Left lung (tissue), 10 donors: ENCODE measurements around the gene SNX17. TPM values are rescaled to one million over a fixed set of nuclear protein-coding genes. Genes with fewer than 3 reads are reported as not detected.
A peak's percentile ranks its signal among the peaks of the same experiment; 100 is the strongest.

Experiments used
- ATAC-seq: fragments of 200-7000 bp; cut with Tn5 transposase; one replicate; pipeline ENCODE4 v1.9.1; 2020; ENCODE audit warnings: moderate library complexity
- DNase-seq, 4 donors: peaks; one replicate each; pipeline ENCODE4 v3.0.0-alpha.2; 2013 to 2020
- H3K27ac ChIP-seq, 2 donors: fragments of 200-600 bp; sonication (generic) in 1 of 2; one replicate each; pipeline versions ENCODE4 v1.5.0 to v1.8.0; 2020 to 2021
- H3K27me3 ChIP-seq, 2 donors: fragments of 200-600 bp; sonication (generic) in 1 of 2; one replicate each; pipeline versions ENCODE4 v1.5.0 to v1.8.0; 2020 to 2021
- H3K36me3 ChIP-seq, 2 donors: fragments of 200-600 bp; sonication (generic) in 1 of 2; one replicate each; pipeline versions ENCODE4 v1.5.0 to v1.8.0; 2020 to 2021
- H3K4me1 ChIP-seq, 2 donors: fragments of 200-600 bp; one replicate each; pipeline ENCODE4 v1.8.0; 2021
- H3K4me3 ChIP-seq, 2 donors: fragments of 200-600 bp; sonication (generic) in 1 of 2; one replicate each; pipeline versions ENCODE4 v1.5.0 to v1.8.0; 2020 to 2021; ENCODE audit warnings: mild to moderate bottlenecking in 1 of 2
- H3K9me3 ChIP-seq, 2 donors: fragments of 200-600 bp; sonication (generic) in 1 of 2; one replicate each; pipeline versions ENCODE4 v1.5.0 to v1.8.0; 2020 to 2021
- CTCF ChIP-seq, 2 donors: fragments of 200-600 bp; sonication (generic) in 1 of 2; IDR thresholded peaks; one replicate each; pipeline versions ENCODE4 v1.5.0 to v1.8.0; 2021; ENCODE audit warnings: antibody characterized with exemption in 2 of 2
- intact Hi-C, 2 donors: fragments of 100-400 bp; cut with DNase I; formaldehyde crosslinking; loops; one replicate each; pipeline versions ENCODE4 v1.11.2 to v1.14.2; 2022
- polyA plus RNA-seq, 6 donors: library from polyadenylated mRNA; unstranded; fragments of 120-200 nt; gene quantifications; one replicate each; pipeline ENCODE4 v1.2.1, GENCODE V29; 2013; ENCODE audit not compliant: insufficient read length in 6 of 6
- total RNA-seq, 2 donors: library from RNA; stranded (reverse); fragmentation: NEBNext Ultra II Directional; extraction: Animal tissue kit (Norgen Biotek cat#: 25700); gene quantifications; one replicate each; pipeline ENCODE4 v1.2.1, GENCODE V29; 2021
- donor health status: DM: no; HTN: yes; CAD: no.
- donor health status: DM: no; HTN: no; CAD: no.

The SNX17 gene
- total and polyA plus RNA-seq, 8 donors = 91.0 to 121 (median 102) TPM

GRCh38 chr2:27381577-27382181, 11.3 kb downstream of the SNX17 start:
- DNase-seq (no peak), ATAC-seq (no peak)
- intact Hi-C loops = no loop called here
- Histone ChIP-seq H3K9me3 (no peaks in the 10 kb centered on the region), H3K4me3 (no peak overlapping the region), H3K27me3 (no peaks in the 10 kb centered on the region), H3K4me1 (peaks cover 7 to 28% of the 10 kb centered on the region in 2 donors), H3K27ac (peak overlapping the region in 1 of 2 donors; percentile 89), H3K36me3 (peaks cover 3 to 78% of the 10 kb centered on the region in 2 donors)
- no peak for TF ChIP-seq CTCF (IDR thresholded peaks at IDR 0.05)

GRCh38 chr2:27390822-27391679, 20.6 kb downstream of the SNX17 start:
- H3K27ac ChIP-seq = no peak overlapping the region
- no peak overlapping the region for H3K4me3 ChIP-seq
- no peaks in the 10 kb centered on the region for H3K27me3 ChIP-seq
- H3K9me3 ChIP-seq = no peaks in the 10 kb centered on the region
- TF ChIP-seq CTCF (IDR thresholded peaks at IDR 0.05) = no peak
- no peaks in the 10 kb centered on the region for H3K4me1 ChIP-seq
- no peak for DNase-seq
- ATAC-seq = no peak
- H3K36me3 ChIP-seq = peaks cover 0 to 26% of the 10 kb centered on the region in 2 donors
- intact Hi-C loops = no loop called here

- Histone ChIP-seq H3K4me1 (no peaks in the 10 kb centered on the region), H3K27ac (no peak overlapping the region), H3K27me3 (no peaks in the 10 kb centered on the region), H3K9me3 (no peaks in the 10 kb centered on the region), H3K36me3 (peaks cover 0 to 17% of the 10 kb centered on the region in 2 donors), H3K4me3 (no peak overlapping the region)
- no peak for TF ChIP-seq CTCF (IDR thresholded peaks at IDR 0.05)
- ATAC-seq (no peak), DNase-seq (peak in 1 of 4 donors; percentile 70)
- intact Hi-C loops = no loop called here
Observed at GRCh38 chr2:27393225-27393624, 22.8 kb downstream of the SNX17 start.

GRCh38 chr2:27398962-27399361, 28.5 kb downstream of the SNX17 start:
- ATAC-seq (no peak), DNase-seq (no peak)
- no peak overlapping the region for H3K27ac ChIP-seq
- no peaks in the 10 kb centered on the region for H3K9me3 ChIP-seq
- no peak for TF ChIP-seq CTCF (IDR thresholded peaks at IDR 0.05)
- H3K36me3 ChIP-seq = no peaks in the 10 kb centered on the region
- H3K4me3 ChIP-seq = no peak overlapping the region
- intact Hi-C loops = no loop called here
- H3K27me3 ChIP-seq = no peaks in the 10 kb centered on the region
- H3K4me1 ChIP-seq = no peaks in the 10 kb centered on the region

GRCh38 chr2:27400348-27401135, 30.1 kb downstream of the SNX17 start:
- no peak for TF ChIP-seq CTCF (IDR thresholded peaks at IDR 0.05)
- Histone ChIP-seq H3K9me3 (no peaks in the 10 kb centered on the region), H3K27ac (no peak overlapping the region), H3K4me1 (no peaks in the 10 kb centered on the region), H3K27me3 (no peaks in the 10 kb centered on the region), H3K4me3 (no peak overlapping the region), H3K36me3 (peaks cover 0 to 6% of the 10 kb centered on the region in 2 donors)
- ATAC-seq = no peak
- DNase-seq = no peak
- intact Hi-C loops = no loop called here
